G401.6 (cell line): Measurements from ENCODE around the gene TCP11.

ENCODE experiments used
- FAIRE-seq: peaks from 2 replicates; lab custom pipeline; 2012; peaks lifted over from hg19 to GRCh38; lab: Jason Lieb, UNC

TCP11 gene

GRCh38 chr6:35141007-35141655, at the start of gene TCP11:
Gene TCP11 (minus strand): TSS chr6:35141339. CDS start chr6:35140870, 469 bp downstream.
- FAIRE-seq: no peak

- FAIRE-seq: no peak
These were observed 49.2 kb upstream of the TCP11 start for GRCh38 chr6:35190306-35190705.

- FAIRE-seq: no peak
These were observed 47.7 kb upstream of the TCP11 start for GRCh38 chr6:35188886-35189285.

GRCh38 chr6:35186571-35186970, 45.4 kb upstream of the TCP11 start:
- FAIRE-seq: no peak

GRCh38 chr6:35185971-35186370, 44.8 kb upstream of the TCP11 start:
- FAIRE-seq: no peak

- FAIRE-seq: no peak
These were observed 44.2 kb upstream of the TCP11 start for GRCh38 chr6:35185302-35185681.

GRCh38 chr6:35184580-35185301, 43.6 kb upstream of the TCP11 start:
- no peak for FAIRE-seq

GRCh38 chr6:35183935-35184334, 42.8 kb upstream of the TCP11 start:
- no peak for FAIRE-seq

- FAIRE-seq: no peak
These were observed 42.1 kb upstream of the TCP11 start for GRCh38 chr6:35183281-35183680.

- FAIRE-seq: no peak
These were observed 40.9 kb upstream of the TCP11 start for GRCh38 chr6:35181933-35182612.

- no peak for FAIRE-seq
These were observed 40.3 kb upstream of the TCP11 start for GRCh38 chr6:35181308-35181932.

- no peak for FAIRE-seq
These were observed 38.9 kb upstream of the TCP11 start for GRCh38 chr6:35179901-35180535.

- FAIRE-seq: no peak
These were observed 38.0 kb upstream of the TCP11 start for GRCh38 chr6:35178932-35179832.

GRCh38 chr6:35178012-35178411, 36.9 kb upstream of the TCP11 start:
- no peak for FAIRE-seq

- FAIRE-seq: no peak
These were observed 36.5 kb upstream of the TCP11 start for GRCh38 chr6:35177596-35177995.

- no peak for FAIRE-seq
These were observed 36.0 kb upstream of the TCP11 start for GRCh38 chr6:35177157-35177556.

- no peak for FAIRE-seq
These were observed 35.3 kb upstream of the TCP11 start for GRCh38 chr6:35176301-35177024.

GRCh38 chr6:35174501-35174900, 33.4 kb upstream of the TCP11 start:
- FAIRE-seq: no peak

- no peak for FAIRE-seq
These were observed 32.9 kb upstream of the TCP11 start for GRCh38 chr6:35174088-35174434.

- no peak for FAIRE-seq
These were observed 32.4 kb upstream of the TCP11 start for GRCh38 chr6:35173427-35174087.
